BJ (cell line): Measurements from ENCODE around the gene SLC25A45. TPM values are rescaled to one million over a fixed set of nuclear protein-coding genes. Genes with fewer than 3 reads are reported as not detected.
A peak's percentile ranks its signal among the peaks of the same experiment; 100 is the strongest.

ENCODE experiments used
- CTCF ChIA-PET: fragments of 350-600 bp; formaldehyde crosslinking; extraction: SDS; loops from one replicate; lab custom pipeline; 2021; ENCODE audit warnings: antibody characterized with exemption, inconsistent platforms; lab: Yijun Ruan, JAX
- POLR2A ChIA-PET: fragments of 300-600 bp; sonication (Branson Sonifier 250); formaldehyde crosslinking; extraction: SDS; loops from one replicate; lab custom pipeline; 2021; ENCODE audit warnings: antibody characterized with exemption; lab: Charles Lee
- DNase-seq: peaks from one replicate; pipeline ENCODE4 v3.0.0-alpha.2; 2011; ENCODE audit warnings: low read depth
- H3K27me3 ChIP-seq: 2 replicates; pipeline ENCODE4 v1.6.0; 2011; ENCODE audit warnings: low read length; ENCODE audit not compliant: control insufficient read depth, insufficient read depth
- H3K36me3 ChIP-seq: 2 replicates; pipeline ENCODE4 v1.5.1; 2011; ENCODE audit warnings: low read length; ENCODE audit not compliant: control insufficient read depth, insufficient read depth
- H3K4me3 ChIP-seq: 2 replicates; pipeline ENCODE4 v1.5.1; 2011; ENCODE audit warnings: low read depth, mild to moderate bottlenecking, control low read depth, low read length
- CTCF ChIP-seq: IDR thresholded peaks from 2 replicates; pipeline ENCODE4 v1.5.1; 2011; ENCODE audit warnings: low read depth, mild to moderate bottlenecking, control low read depth, inconsistent platforms, low read length, moderate library complexity; ENCODE audit not compliant: insufficient read depth
- polyA minus RNA-seq: library from RNA; depleted of rRNA, polyadenylated mRNA; stranded (reverse); fragments of >200 nt; gene quantifications from 2 replicates; pipeline ENCODE4 v1.2.3, GENCODE V29; 2011; rRNA and poly(A)+ RNA removed
- polyA plus RNA-seq: library from polyadenylated mRNA; depleted of rRNA; stranded (reverse); fragments of >200 nt; gene quantifications from 2 replicates; pipeline ENCODE4 v1.2.3, GENCODE V29; 2011; rRNA removed

SLC25A45 gene
- polyA plus RNA-seq (1.1 and 2.1 TPM in 2 replicates), polyA minus RNA-seq (2.3 TPM in 2 replicates)

- Histone ChIP-seq H3K4me3 (peak within 1 kb of the TSS; percentile 33), H3K27me3 (no peaks in the 10 kb centered on the region), H3K36me3 (no peaks in the 10 kb centered on the region)
- POLR2A ChIA-PET: interaction anchor here (1.0 kb wide), 1 partner anchor 124 kb away, joined by 3 read pairs; no protein-coding TSS in a partner anchor
- TF ChIP-seq CTCF: peak; percentile 84
- DNase-seq: peak; percentile 94
- CTCF ChIA-PET: interaction anchor here (0.6 to 2.6 kb wide), 10 partner anchors 8 to 120 kb away, joined by 3 to 14 read pairs (median 3); no protein-coding TSS in a partner anchor
Measured at GRCh38 chr11:65382033-65382803, at the start of gene SLC25A45. TSS of gene SLC25A45 (minus strand) at chr11:65382646. CDS start at chr11:65381951, 695 bp downstream.

GRCh38 chr11:65431451-65432099, 49.1 kb upstream of the SLC25A45 start:
- POLR2A ChIA-PET: no interaction called here
- peaks cover 22% of the 10 kb centered on the region for H3K36me3 ChIP-seq
- no peak for DNase-seq
- TF ChIP-seq CTCF: no peak
- no peaks in the 10 kb centered on the region for H3K27me3 ChIP-seq
- H3K4me3 ChIP-seq: no peak overlapping the region
- CTCF ChIA-PET: no interaction called here

- no peak for DNase-seq
- H3K27me3 ChIP-seq: no peaks in the 10 kb centered on the region
- H3K4me3 ChIP-seq: peak overlapping the region; percentile 72
- TF ChIP-seq CTCF: no peak
- POLR2A ChIA-PET: interaction anchor here (0.6 to 1.6 kb wide), 6 partner anchors 11 to 71 kb away, joined by 3 to 10 read pairs (median 3); partner anchors contain the start of gene MALAT1
- H3K36me3 ChIP-seq: peaks cover 17% of the 10 kb centered on the region
- CTCF ChIA-PET: interaction anchor here (1.2 kb wide), 1 partner anchor 14 kb away, joined by 4 read pairs; no protein-coding TSS in a partner anchor
Measured at GRCh38 chr11:65430406-65431217, 48.2 kb upstream of the SLC25A45 start.

- no peaks in the 10 kb centered on the region for H3K27me3 ChIP-seq
- ChIA-PET POLR2A (interaction anchor here (0.6 to 1.6 kb wide), 6 partner anchors 10 to 72 kb away, joined by 3 to 10 read pairs (median 3); partner anchors contain the start of gene MALAT1), CTCF (interaction anchor here (1.2 kb wide), 1 partner anchor 13 kb away, joined by 4 read pairs; no protein-coding TSS in a partner anchor)
- no peak for TF ChIP-seq CTCF
- H3K36me3 ChIP-seq: peaks cover 13% of the 10 kb centered on the region
- H3K4me3 ChIP-seq: peak overlapping the region; percentile 72
- DNase-seq: no peak
Measured at GRCh38 chr11:65429724-65430405, 47.4 kb upstream of the SLC25A45 start.
